Esophagus squamous epithelium (tissue), 5 donors: ENCODE measurements around the gene GPRC5B. TPM values are rescaled to one million over a fixed set of nuclear protein-coding genes. Genes with fewer than 3 reads are reported as not detected.

Experiments
- DNase-seq: peaks from one replicate; lab custom pipeline; 2025; lab: John Stamatoyannopoulos, UW
- H3K27ac ChIP-seq, 4 donors: fragments of 200-600 bp; sonication (generic); one replicate each; pipeline ENCODE4 v1.5.1; 2016 to 2019; ENCODE audit warnings: mild to moderate bottlenecking in 1 of 4
- H3K27me3 ChIP-seq, 4 donors: fragments of 200-600 bp; sonication (generic); 1 replicate in 3 of 4; 2 replicates in 1 of 4; pipeline versions ENCODE4 v1.5.1 to v1.6.0; 2017 to 2021; ENCODE audit warnings: antibody characterized with exemption in 1 of 4
- H3K36me3 ChIP-seq, 3 donors: fragments of 200-600 bp; sonication (generic); one replicate each; pipeline ENCODE4 v1.5.1; 2016 to 2019
- H3K4me1 ChIP-seq, 3 donors: fragments of 200-600 bp; sonication (generic); one replicate each; pipeline ENCODE4 v1.5.1; 2017 to 2019
- H3K4me3 ChIP-seq, 4 donors: fragments of 200-600 bp; sonication (generic); 1 replicate in 3 of 4; 2 replicates in 1 of 4; pipeline ENCODE4 v1.5.1; 2016 to 2019; ENCODE audit warnings: mild to moderate bottlenecking in 2 of 4, moderate library complexity in 1 of 4
- H3K9me3 ChIP-seq, 3 donors: fragments of 200-600 bp; sonication (generic); one replicate each; pipeline ENCODE4 v1.5.1; 2016 to 2019
- CTCF ChIP-seq, 6 experiments: fragments of 450-650 bp in 4 of 6; fragments of 200-600 bp in 2 of 6; sonication (generic) in 2 of 6; IDR thresholded peaks; one replicate each; pipeline ENCODE4 v1.5.1; 2016 to 2019; ENCODE audit warnings: antibody characterized with exemption in 6 of 6, mild to moderate bottlenecking in 4 of 6, moderate library complexity in 4 of 6
- POLR2A ChIP-seq, 4 donors: fragments of 450-650 bp; IDR thresholded peaks; one replicate each; pipeline ENCODE4 v1.6.1; 2017; ENCODE audit warnings: antibody characterized with exemption in 4 of 4, mild to moderate bottlenecking in 4 of 4, moderate library complexity in 3 of 4
- WGBS, 2 donors: methylation state at CpG; one replicate each; pipeline ENCODE4 v1.1.5; 2018; 5-methylcytosine and 5-hydroxymethylcytosine counted together
- intact Hi-C: fragments of 100-400 bp; cut with DNase I; formaldehyde crosslinking; loops from one replicate; pipeline ENCODE4 v1.15.0; 2022
- total RNA-seq, 4 donors: library from RNA; depleted of rRNA; stranded (reverse); fragments of >200 nt; gene quantifications; one replicate each; pipeline ENCODE4 v1.1.0, GENCODE V29; 2016
- donor health status: DM: yes; HTN: yes; CAD: no.

Gene GPRC5B
- total RNA-seq, 4 donors from 2014 or later = 1.9 to 26.1 (median 8.4) TPM

- intact Hi-C loops = no loop called here
- 69 to 80% methylated on average over 8 of the region's 8 CpGs for WGBS, 2 donors
Observed at GRCh38 chr16:19853132-19853741, 31.4 kb downstream of the GPRC5B start.

GRCh38 chr16:19851476-19851875 is 33.2 kb downstream of the GPRC5B start:
- H3K9me3 ChIP-seq = no peaks in the 10 kb centered on the region
- no peak overlapping the region for H3K27ac ChIP-seq
- H3K4me1 ChIP-seq = peaks cover 0 to 4% (median 0%) of the 10 kb centered on the region in 3 donors
- H3K27me3 ChIP-seq = no peaks in the 10 kb centered on the region
- no peak overlapping the region for H3K4me3 ChIP-seq
- H3K36me3 ChIP-seq = no peaks in the 10 kb centered on the region
- no peak for DNase-seq
- 65 to 80% methylated on average over 4 to 7 of the region's 7 CpGs for WGBS, 2 donors
- no peak for TF ChIP-seq CTCF (IDR thresholded peaks at IDR 0.05)
- intact Hi-C loops = no loop called here

More at GRCh38 chr16:19853132-19853741, 31.4 kb downstream of the GPRC5B start:
- H3K4me1 ChIP-seq = peaks cover 0 to 4% (median 0%) of the 10 kb centered on the region in 3 donors
- H3K27ac ChIP-seq = no peak overlapping the region
- no peak for DNase-seq
- no peak overlapping the region for H3K4me3 ChIP-seq
- H3K36me3 ChIP-seq = peaks cover 0 to 6% (median 0%) of the 10 kb centered on the region in 3 donors
- TF ChIP-seq CTCF (IDR thresholded peaks at IDR 0.05) = no peak
- no peak for TF ChIP-seq POLR2A (IDR thresholded peaks at IDR 0.05)
- H3K9me3 ChIP-seq = no peaks in the 10 kb centered on the region
- H3K27me3 ChIP-seq = no peaks in the 10 kb centered on the region

- 89 to 95% methylated on average over 11 of the region's 11 CpGs for WGBS, 2 donors
- intact Hi-C loops = no loop called here
- TF ChIP-seq POLR2A (IDR thresholded peaks at IDR 0.05) (no peak), CTCF (IDR thresholded peaks at IDR 0.05) (no peak)
Observed at GRCh38 chr16:19850131-19850817, 34.4 kb downstream of the GPRC5B start.

GRCh38 chr16:19848756-19849155 is 35.9 kb downstream of the GPRC5B start:
- TF ChIP-seq POLR2A (IDR thresholded peaks at IDR 0.05) = no peak
- no peak for TF ChIP-seq CTCF (IDR thresholded peaks at IDR 0.05)
- WGBS, 2 donors = 68 to 84% methylated on average over 3 of the region's 3 CpGs

More at GRCh38 chr16:19850131-19850817, 34.4 kb downstream of the GPRC5B start:
- Histone ChIP-seq H3K9me3 (no peaks in the 10 kb centered on the region), H3K27ac (no peak overlapping the region), H3K27me3 (no peaks in the 10 kb centered on the region), H3K4me1 (peaks cover 0 to 9% (median 0%) of the 10 kb centered on the region in 3 donors), H3K36me3 (no peaks in the 10 kb centered on the region), H3K4me3 (no peak overlapping the region)
- DNase-seq = no peak

GRCh38 chr16:19846436-19846835 is 38.2 kb downstream of the GPRC5B start:
- no peak for DNase-seq
- no peaks in the 10 kb centered on the region for H3K9me3 ChIP-seq
- H3K27me3 ChIP-seq = no peaks in the 10 kb centered on the region
- peaks cover 0 to 5% (median 0%) of the 10 kb centered on the region in 3 donors for H3K4me1 ChIP-seq
- WGBS, 2 donors = 68 to 83% methylated on average over 5 of the region's 5 CpGs
- no peaks in the 10 kb centered on the region for H3K36me3 ChIP-seq
- intact Hi-C loops = no loop called here
- TF ChIP-seq CTCF (IDR thresholded peaks at IDR 0.05) (no peak), POLR2A (IDR thresholded peaks at IDR 0.05) (no peak)
- no peak overlapping the region for H3K27ac ChIP-seq
- H3K4me3 ChIP-seq = no peak overlapping the region

More at GRCh38 chr16:19848756-19849155, 35.9 kb downstream of the GPRC5B start:
- intact Hi-C loops = no loop called here
- H3K27me3 ChIP-seq = no peaks in the 10 kb centered on the region
- H3K36me3 ChIP-seq = no peaks in the 10 kb centered on the region
- no peak overlapping the region for H3K27ac ChIP-seq
- no peak overlapping the region for H3K4me3 ChIP-seq
- H3K9me3 ChIP-seq = no peaks in the 10 kb centered on the region
- H3K4me1 ChIP-seq = peaks cover 0 to 8% (median 0%) of the 10 kb centered on the region in 3 donors
- DNase-seq = no peak
